OCI-LY1 (cell line): ENCODE measurements around the gene IL1RAPL2.

Source experiments
- H2AFZ ChIP-seq: fragments of 200-600 bp; sonication (generic), shearing (Covaris generic); 2 replicates; pipeline ENCODE4 v1.6.0; 2014; ENCODE audit warnings: antibody characterized with exemption, mild to moderate bottlenecking, low read length
- H3F3A ChIP-seq: fragments of 200-600 bp; sonication (generic), shearing (Covaris generic); 2 replicates; pipeline ENCODE4 v1.6.0; 2014; ENCODE audit warnings: mild to moderate bottlenecking, antibody characterized with exemption, low read length, moderate library complexity; ENCODE audit not compliant: insufficient read depth
- H3K27ac ChIP-seq: fragments of 200-600 bp; sonication (generic); 2 replicates; pipeline ENCODE4 v1.5.1; 2014; ENCODE audit warnings: low read length, mixed run types, mild to moderate bottlenecking, low read depth; ENCODE audit not compliant: poor library complexity, severe bottlenecking
- H3K27me3 ChIP-seq: fragments of 200-600 bp; sonication (generic); 2 replicates; pipeline ENCODE4 v1.6.0; 2014; ENCODE audit warnings: antibody characterized with exemption, mild to moderate bottlenecking, low read length, moderate library complexity; ENCODE audit not compliant: insufficient read depth
- H3K36me3 ChIP-seq: fragments of 200-600 bp; sonication (generic); 2 replicates; pipeline ENCODE4 v1.6.1; 2014; ENCODE audit warnings: mild to moderate bottlenecking, antibody characterized with exemption, low read length, moderate library complexity, mixed read lengths; ENCODE audit not compliant: insufficient read depth
- H3K4me1 ChIP-seq: fragments of 200-600 bp; sonication (generic); 2 replicates; pipeline ENCODE4 v1.5.1; 2014; ENCODE audit warnings: mild to moderate bottlenecking, low read length, moderate library complexity; ENCODE audit not compliant: insufficient read depth, severe bottlenecking
- H3K4me2 ChIP-seq: fragments of 200-600 bp; sonication (generic), shearing (Covaris generic); 2 replicates; pipeline ENCODE4 v1.6.1; 2014; ENCODE audit warnings: low read length
- H3K4me3 ChIP-seq: fragments of 200-600 bp; sonication (generic); 2 replicates; pipeline ENCODE4 v1.5.1; 2014; ENCODE audit warnings: low read length, low read depth, mild to moderate bottlenecking, mixed read lengths; ENCODE audit not compliant: poor library complexity, severe bottlenecking
- H3K79me2 ChIP-seq: fragments of 200-600 bp; shearing (Covaris generic); 2 replicates; pipeline ENCODE4 v1.6.1; 2016; ENCODE audit warnings: mixed run types, low read length, mixed read lengths; ENCODE audit not compliant: insufficient read depth
- H3K9ac ChIP-seq: fragments of 200-600 bp; sonication (generic), shearing (Covaris generic); 2 replicates; pipeline ENCODE4 v1.6.1; 2014; ENCODE audit warnings: mild to moderate bottlenecking, low read length, mixed read lengths
- H3K9me2 ChIP-seq: fragments of 200-600 bp; sonication (generic), shearing (Covaris generic); 2 replicates; pipeline ENCODE4 v1.6.1; 2014; ENCODE audit warnings: low read depth, mild to moderate bottlenecking, low read length, mixed read lengths
- H3K9me3 ChIP-seq: fragments of 200-600 bp; shearing (Covaris generic); 2 replicates; pipeline ENCODE4 v1.6.1; 2014; ENCODE audit warnings: low read length, mixed read lengths
- H4K20me1 ChIP-seq: fragments of 200-600 bp; sonication (generic), shearing (Covaris generic); 2 replicates; pipeline ENCODE4 v1.6.0; 2016; ENCODE audit warnings: mild to moderate bottlenecking, low read length; ENCODE audit not compliant: insufficient read depth
- EZH2 ChIP-seq: fragments of 200-600 bp; sonication (generic), shearing (Covaris generic); IDR thresholded peaks from 2 replicates; pipeline ENCODE4 v1.8.0; 2017; ENCODE audit warnings: borderline replicate concordance, mixed run types, mild to moderate bottlenecking, antibody characterized with exemption, low read length, moderate library complexity, mixed read lengths
- TF ChIP-seq, protein P1 (sequence below): fragments of 200-600 bp; sonication (generic), shearing (Covaris generic); IDR thresholded peaks from 2 replicates; pipeline ENCODE4 v1.5.1; 2017; ENCODE audit warnings: mild to moderate bottlenecking, antibody characterized with exemption, low read length, moderate library complexity, mixed read lengths

IL1RAPL2 gene

DNA sequence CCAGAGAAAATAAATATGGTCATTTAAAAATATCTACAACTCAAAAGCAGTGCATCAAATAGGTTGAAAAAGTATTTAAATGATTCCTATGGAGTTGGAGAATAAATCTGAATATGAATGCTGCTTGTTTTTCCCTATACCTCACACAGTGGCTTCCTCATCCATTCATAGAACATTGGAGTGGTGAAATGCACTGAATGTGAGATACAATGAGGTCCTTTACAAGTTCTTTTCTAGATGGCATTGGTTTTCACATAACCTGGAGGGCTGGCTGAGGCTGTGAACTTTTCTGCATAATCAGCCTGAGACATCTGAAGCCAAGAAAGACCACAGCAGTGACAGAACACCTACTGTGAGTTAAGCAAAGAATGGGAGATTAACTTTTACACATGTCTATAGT, 977.3 kb downstream of the IL1RAPL2 start:
- H4K20me1 ChIP-seq = no peaks in the 10 kb centered on the region
- H3K4me3 ChIP-seq = no peak overlapping the region
- H3F3A ChIP-seq = no peaks in the 10 kb centered on the region
- H3K79me2 ChIP-seq = no peaks in the 10 kb centered on the region
- H3K27ac ChIP-seq = no peak overlapping the region
- no peak overlapping the region for H2AFZ ChIP-seq
- no peaks in the 10 kb centered on the region for H3K4me1 ChIP-seq
- no peaks in the 10 kb centered on the region for H3K36me3 ChIP-seq
- H3K9me2 ChIP-seq = no peaks in the 10 kb centered on the region
- no peak overlapping the region for H3K9ac ChIP-seq
- H3K4me2 ChIP-seq = no peak overlapping the region
- TF ChIP-seq, protein P1, sequence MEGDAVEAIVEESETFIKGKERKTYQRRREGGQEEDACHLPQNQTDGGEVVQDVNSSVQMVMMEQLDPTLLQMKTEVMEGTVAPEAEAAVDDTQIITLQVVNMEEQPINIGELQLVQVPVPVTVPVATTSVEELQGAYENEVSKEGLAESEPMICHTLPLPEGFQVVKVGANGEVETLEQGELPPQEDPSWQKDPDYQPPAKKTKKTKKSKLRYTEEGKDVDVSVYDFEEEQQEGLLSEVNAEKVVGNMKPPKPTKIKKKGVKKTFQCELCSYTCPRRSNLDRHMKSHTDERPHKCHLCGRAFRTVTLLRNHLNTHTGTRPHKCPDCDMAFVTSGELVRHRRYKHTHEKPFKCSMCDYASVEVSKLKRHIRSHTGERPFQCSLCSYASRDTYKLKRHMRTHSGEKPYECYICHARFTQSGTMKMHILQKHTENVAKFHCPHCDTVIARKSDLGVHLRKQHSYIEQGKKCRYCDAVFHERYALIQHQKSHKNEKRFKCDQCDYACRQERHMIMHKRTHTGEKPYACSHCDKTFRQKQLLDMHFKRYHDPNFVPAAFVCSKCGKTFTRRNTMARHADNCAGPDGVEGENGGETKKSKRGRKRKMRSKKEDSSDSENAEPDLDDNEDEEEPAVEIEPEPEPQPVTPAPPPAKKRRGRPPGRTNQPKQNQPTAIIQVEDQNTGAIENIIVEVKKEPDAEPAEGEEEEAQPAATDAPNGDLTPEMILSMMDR = no peak
- no peak for TF ChIP-seq EZH2
- H3K9me3 ChIP-seq = no peaks in the 10 kb centered on the region
- no peaks in the 10 kb centered on the region for H3K27me3 ChIP-seq

DNA sequence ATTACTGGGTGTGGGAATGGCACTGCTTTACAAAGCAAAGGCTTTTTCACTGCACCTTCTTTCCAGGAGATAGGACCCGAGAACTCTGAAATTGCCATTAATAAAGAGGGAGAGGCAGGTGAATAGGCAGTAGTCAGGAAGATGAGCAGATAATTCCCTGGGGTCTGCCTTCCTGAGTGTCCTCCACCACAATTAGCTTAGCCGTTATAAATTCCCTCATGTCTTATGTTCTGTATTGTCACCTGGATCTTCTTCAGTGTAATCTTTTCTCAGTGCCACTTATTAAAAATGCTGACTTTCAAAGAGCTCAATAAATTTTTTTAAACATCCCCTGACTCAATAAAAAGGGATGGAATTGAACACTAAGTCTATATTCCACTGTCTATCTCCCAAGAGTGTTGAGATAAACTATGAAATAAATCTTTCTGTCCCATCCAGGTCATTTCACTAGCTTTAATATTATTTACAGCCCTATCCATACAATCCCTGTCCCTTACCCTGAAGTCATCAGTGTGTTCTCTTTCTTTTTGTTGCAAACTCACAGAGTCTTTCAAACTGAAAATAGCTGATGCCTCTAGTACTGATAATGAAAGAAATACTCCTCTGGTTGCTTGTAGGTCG, 984.2 kb downstream of the IL1RAPL2 start:
- H3K4me2 ChIP-seq = no peak overlapping the region
- no peaks in the 10 kb centered on the region for H3F3A ChIP-seq
- no peak overlapping the region for H3K4me3 ChIP-seq
- H3K9me3 ChIP-seq = no peaks in the 10 kb centered on the region
- TF ChIP-seq EZH2 = no peak
- TF ChIP-seq, protein P1 = no peak
- no peak overlapping the region for H3K27ac ChIP-seq
- H3K9me2 ChIP-seq = no peaks in the 10 kb centered on the region
- H3K4me1 ChIP-seq = no peaks in the 10 kb centered on the region
- H4K20me1 ChIP-seq = no peaks in the 10 kb centered on the region
- H3K9ac ChIP-seq = no peak overlapping the region
- no peaks in the 10 kb centered on the region for H3K79me2 ChIP-seq
- H3K36me3 ChIP-seq = no peaks in the 10 kb centered on the region
- H3K27me3 ChIP-seq = no peaks in the 10 kb centered on the region
- H2AFZ ChIP-seq = no peak overlapping the region

DNA sequence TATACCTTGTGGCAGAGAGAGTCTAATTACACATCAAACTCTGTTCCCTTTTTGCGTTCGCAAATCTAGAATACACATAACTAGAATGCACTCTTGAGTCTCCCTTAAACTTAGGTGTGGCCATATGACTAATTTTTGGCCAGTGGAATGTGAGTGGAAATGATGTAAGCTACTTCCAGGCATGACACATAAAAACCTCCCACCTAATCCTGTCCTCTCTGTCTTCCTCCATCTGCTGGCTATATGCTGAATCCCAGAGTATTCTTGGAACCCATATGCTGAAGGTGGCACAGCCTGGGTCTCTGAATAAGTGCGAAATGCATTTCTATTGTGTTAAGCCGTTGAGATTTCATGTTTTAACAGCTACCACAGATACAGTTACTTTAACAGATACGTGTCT, 986.4 kb downstream of the IL1RAPL2 start:
- TF ChIP-seq EZH2 = no peak
- TF ChIP-seq, protein P1 = no peak
- no peak overlapping the region for H3K9ac ChIP-seq
- H3K9me2 ChIP-seq = no peaks in the 10 kb centered on the region
- no peak overlapping the region for H3K4me2 ChIP-seq
- no peaks in the 10 kb centered on the region for H3K27me3 ChIP-seq
- no peaks in the 10 kb centered on the region for H4K20me1 ChIP-seq
- H3K79me2 ChIP-seq = no peaks in the 10 kb centered on the region
- H3F3A ChIP-seq = no peaks in the 10 kb centered on the region
- no peak overlapping the region for H3K4me3 ChIP-seq
- H3K4me1 ChIP-seq = no peaks in the 10 kb centered on the region
- no peaks in the 10 kb centered on the region for H3K36me3 ChIP-seq
- no peaks in the 10 kb centered on the region for H3K9me3 ChIP-seq
- no peak overlapping the region for H2AFZ ChIP-seq
- H3K27ac ChIP-seq = no peak overlapping the region
